ENCODE measurements around the gene HPD. TPM values are rescaled to one million over a fixed set of nuclear protein-coding genes. Genes with fewer than 3 reads are reported as not detected.

HPD gene
- total RNA-seq, 1 donor from 2014 or later: 1,410 TPM

Other genes with a start within 250 kb of the HPD start
- gene ORAI1, start 232.3 kb downstream of the HPD start, total RNA-seq: 8.2 TPM
- gene MORN3, start 189.2 kb downstream of the HPD start, total RNA-seq: not detected
- 5.6 TPM for gene TMEM120B, start 146.1 kb downstream of the HPD start, total RNA-seq
- 7.9 TPM for gene RHOF, start 65.2 kb downstream of the HPD start, total RNA-seq
- 12.8 TPM for gene SETD1B, start 54.9 kb downstream of the HPD start, total RNA-seq
- gene PSMD9, start 29.9 kb upstream of the HPD start, total RNA-seq: 25.8 TPM
- 2.2 TPM for gene CFAP251, start 59.7 kb upstream of the HPD start, total RNA-seq
- 5.2 TPM for gene BCL7A, start 163.0 kb upstream of the HPD start, total RNA-seq
- 19.0 TPM for gene MLXIP, start 219.9 kb upstream of the HPD start, total RNA-seq